ENCODE results near the gene AIDA.

GRCh38 chr1:222734740-222735139, 22.4 kb upstream of the AIDA start:
- TF ChIP-seq CTCF (conservative IDR thresholded peaks at IDR 0.05) (no peak), EZH2 (IDR thresholded peaks at IDR 0.05; ENCODE audit: low read depth) (no peak)
